GM23248 (cell line): Measurements from ENCODE around the gene LRRK2. TPM values are rescaled to one million over a fixed set of nuclear protein-coding genes. Genes with fewer than 3 reads are reported as not detected.

ENCODE experiments used
- DNase-seq: peaks from one replicate; pipeline ENCODE4 v3.0.0-alpha.2; 2015
- H2AFZ ChIP-seq: fragments of 200-600 bp; sonication (generic); 2 replicates; pipeline ENCODE4 v1.6.1; 2016; ENCODE audit warnings: antibody characterized with exemption
- H3F3A ChIP-seq: fragments of 200-600 bp; sonication (generic); 2 replicates; pipeline ENCODE4 v1.6.1; 2016; ENCODE audit warnings: mild to moderate bottlenecking, antibody characterized with exemption, mixed run types; ENCODE audit not compliant: insufficient read depth
- H3K27ac ChIP-seq: fragments of 200-600 bp; sonication (generic); 2 replicates; pipeline ENCODE4 v1.5.1; 2016; ENCODE audit warnings: mild to moderate bottlenecking
- H3K27me3 ChIP-seq: fragments of 200-600 bp; sonication (generic); replicated peaks from 2 replicates; pipeline ENCODE4 v1.6.1; 2016; ENCODE audit warnings: mild to moderate bottlenecking; ENCODE audit not compliant: insufficient read depth
- H3K36me3 ChIP-seq: fragments of 200-600 bp; sonication (generic); 2 replicates; pipeline ENCODE4 v1.6.1; 2016; ENCODE audit warnings: low read depth, mild to moderate bottlenecking
- H3K4me1 ChIP-seq: fragments of 200-600 bp; sonication (generic); 2 replicates; pipeline ENCODE4 v1.6.1; 2016; ENCODE audit warnings: mild to moderate bottlenecking; ENCODE audit not compliant: insufficient read depth
- H3K4me2 ChIP-seq: fragments of 200-600 bp; sonication (generic); one replicate; pipeline ENCODE4 v1.6.1; 2016; ENCODE audit warnings: mild to moderate bottlenecking; ENCODE audit not compliant: unreplicated experiment
- H3K4me3 ChIP-seq: fragments of 200-600 bp; sonication (generic); 2 replicates; pipeline ENCODE4 v1.5.1; 2016; ENCODE audit warnings: mild to moderate bottlenecking
- H3K79me2 ChIP-seq: fragments of 200-600 bp; sonication (generic); 2 replicates; pipeline ENCODE4 v1.6.1; 2016; ENCODE audit warnings: mild to moderate bottlenecking; ENCODE audit not compliant: insufficient read depth
- H3K9ac ChIP-seq: fragments of 200-600 bp; sonication (generic); 2 replicates; pipeline ENCODE4 v1.6.1; 2016; ENCODE audit warnings: mild to moderate bottlenecking
- H3K9me2 ChIP-seq: fragments of 200-600 bp; sonication (generic); 2 replicates; pipeline ENCODE4 v1.6.1; 2016; ENCODE audit warnings: mixed run types, mild to moderate bottlenecking, moderate library complexity; ENCODE audit not compliant: insufficient read depth
- H3K9me3 ChIP-seq: fragments of 200-600 bp; sonication (generic); one replicate; pipeline ENCODE4 v1.6.1; 2017; ENCODE audit warnings: low read depth
- H4K20me1 ChIP-seq: fragments of 200-600 bp; sonication (generic); 2 replicates; pipeline ENCODE4 v1.6.0; 2016; ENCODE audit not compliant: insufficient read depth
- EZH2 ChIP-seq: fragments of 200-600 bp; sonication (generic); IDR thresholded peaks from 2 replicates; pipeline ENCODE4 v1.6.1; 2018; ENCODE audit warnings: antibody characterized with exemption, mild to moderate bottlenecking; ENCODE audit not compliant: insufficient read depth, poor library complexity, severe bottlenecking
- EZH2phosphoT487 ChIP-seq: fragments of 200-600 bp; sonication (generic); IDR thresholded peaks from 2 replicates; pipeline ENCODE4 v1.6.1; 2018; ENCODE audit warnings: antibody characterized with exemption, moderate library complexity, mild to moderate bottlenecking, low read depth; ENCODE audit not compliant: insufficient read depth
- WGBS, 2 experiments: methylation state at CpG; one replicate each; pipeline ENCODE4 v1.1.6; 2015 to 2017; ENCODE audit warnings: low lambda C conversion rate in 2 of 2, low coverage in 1 of 2; ENCODE audit errors: missing lambda C conversion rate in 2 of 2; 5-methylcytosine and 5-hydroxymethylcytosine counted together
- in situ Hi-C: fragments of 300-500 bp; cut with MboI; formaldehyde crosslinking; loops from 2 replicates; pipeline ENCODE4 v1.15.0; 2020
- polyA plus RNA-seq: library from polyadenylated mRNA; unstranded; fragments of >200 nt; fragmentation: Nextera tagmentation; extraction: Ambion mirVana; gene quantifications from 2 replicates; pipeline ENCODE4 v1.2.1, GENCODE V29; 2016
- total RNA-seq: library from RNA; depleted of rRNA; stranded (reverse); fragments of >200 nt; shearing (Covaris generic); gene quantifications from 2 replicates; pipeline ENCODE4 v1.2.3, GENCODE V29; 2014

LRRK2 gene
- total and polyA plus RNA-seq, 2 experiments from 2014 or later: 1.7 to 7.0 TPM

DNA sequence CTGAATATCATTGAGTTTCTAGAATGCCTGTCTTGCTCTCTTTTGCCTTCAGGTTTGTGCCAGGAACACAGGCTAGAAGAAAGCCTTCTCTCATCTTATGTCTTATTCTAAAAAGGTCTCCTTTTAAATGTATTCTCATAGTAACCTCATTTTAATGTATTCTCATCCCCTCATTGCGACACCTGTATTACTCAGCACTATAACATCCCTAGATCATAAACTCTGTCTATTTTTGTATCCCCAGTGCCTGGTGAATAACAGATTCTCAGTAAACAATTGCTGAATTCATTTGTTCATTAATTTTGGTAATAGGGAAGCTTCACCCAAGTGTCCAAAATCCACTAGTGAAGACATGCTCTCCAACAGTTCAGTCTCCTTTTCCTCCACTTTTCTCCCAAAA lies 8.8 kb upstream of the LRRK2 start:
- Histone ChIP-seq H3K4me3 (no peak overlapping the region), H2AFZ (0 out of 2 replicates have a peak overlapping the region, but pooled peaks have one; percentile 35), H3K36me3 (no peaks in the 10 kb centered on the region), H3K79me2 (no peaks in the 10 kb centered on the region), H3K9me2 (no peaks in the 10 kb centered on the region), H3K27ac (no peak overlapping the region), H3K9ac (no peak overlapping the region), H3F3A (no peaks in the 10 kb centered on the region), H3K4me1 (peaks cover 10% of the 10 kb centered on the region), H3K9me3 (no peaks in the 10 kb centered on the region), H3K27me3 (no peaks in the 10 kb centered on the region), H4K20me1 (no peaks in the 10 kb centered on the region), H3K4me2 (no peak overlapping the region)
- WGBS, 2 experiments: 70 to 81% methylated on average over 1 of the region's 1 CpG
- TF ChIP-seq EZH2: no peak
- DNase-seq: peak; percentile 61
- in situ Hi-C loops: no loop called here

DNA sequence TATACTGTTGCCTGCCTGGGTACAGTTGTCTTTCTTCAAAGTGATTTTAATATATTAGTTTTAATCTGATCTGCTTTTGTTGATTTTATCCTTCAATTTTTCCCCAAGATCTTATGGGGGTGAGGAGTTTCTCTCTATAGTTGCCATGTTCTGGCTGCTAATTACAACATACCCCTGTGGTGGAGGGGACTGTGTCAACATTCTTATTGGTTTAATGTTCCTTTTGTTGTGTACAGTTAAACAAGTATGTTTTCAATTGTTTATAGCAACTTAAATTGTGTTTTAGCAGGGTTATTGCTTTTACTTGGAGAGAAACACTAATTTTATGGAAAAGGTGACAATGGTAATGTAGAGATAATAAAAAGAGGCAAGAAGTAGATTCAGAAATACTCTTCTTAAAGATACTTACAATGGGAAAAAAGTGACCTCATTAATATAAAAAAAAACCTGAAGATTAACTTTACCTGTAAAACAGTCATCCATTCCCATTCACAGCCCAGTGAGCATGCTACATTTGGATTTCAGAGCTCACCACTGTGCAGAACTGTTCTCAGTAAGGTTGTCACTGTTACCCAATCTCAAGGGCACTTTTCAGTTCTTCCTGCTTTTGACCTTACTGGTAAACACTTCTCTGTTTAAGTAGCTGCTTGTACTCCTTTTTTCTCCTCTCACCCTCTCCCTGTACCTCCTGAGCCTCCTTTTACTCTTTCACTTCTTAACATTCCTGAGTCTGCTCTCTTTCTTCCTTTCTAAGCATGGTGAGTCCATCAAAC lies 8.1 kb upstream of the LRRK2 start:
- Histone ChIP-seq H4K20me1 (no peaks in the 10 kb centered on the region), H3K36me3 (no peaks in the 10 kb centered on the region), H3K27me3 (no peaks in the 10 kb centered on the region), H3K9me2 (no peaks in the 10 kb centered on the region), H3K4me1 (peaks cover 10% of the 10 kb centered on the region), H2AFZ (no peak overlapping the region), H3K9me3 (no peaks in the 10 kb centered on the region), H3K4me3 (no peak overlapping the region), H3K4me2 (no peak overlapping the region), H3K27ac (no peak overlapping the region), H3K9ac (no peak overlapping the region), H3K79me2 (no peaks in the 10 kb centered on the region), H3F3A (no peaks in the 10 kb centered on the region)
- no peak for DNase-seq
- TF ChIP-seq EZH2 (no peak), EZH2phosphoT487 (no peak)
- in situ Hi-C loops: no loop called here

DNA sequence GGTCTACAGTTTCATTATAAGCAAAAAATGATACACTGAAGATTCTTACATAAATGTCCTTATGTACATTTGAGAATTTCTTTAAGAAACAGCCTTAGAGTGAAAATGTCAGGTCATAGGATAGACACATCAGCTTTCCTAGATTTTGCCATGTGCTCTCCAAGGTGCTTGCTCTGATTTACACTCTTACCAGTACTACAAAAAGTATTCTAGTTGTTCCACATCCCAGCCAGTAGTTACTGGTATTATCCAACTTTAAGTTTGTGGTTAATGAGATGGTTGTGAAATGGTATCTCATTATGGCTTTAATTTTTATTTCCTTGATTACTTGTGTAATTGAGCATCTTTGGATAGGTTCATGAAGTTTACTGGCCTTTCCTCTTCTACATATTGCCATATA lies 5.0 kb upstream of the LRRK2 start:
- H3K79me2 ChIP-seq: no peaks in the 10 kb centered on the region
- TF ChIP-seq EZH2phosphoT487 (no peak), EZH2 (no peak)
- in situ Hi-C loops: no loop called here
- H3K4me2 ChIP-seq: no peak overlapping the region
- H3K9me2 ChIP-seq: no peaks in the 10 kb centered on the region
- H3K27me3 ChIP-seq: no peaks in the 10 kb centered on the region
- no peak for DNase-seq
- H3K9me3 ChIP-seq: no peaks in the 10 kb centered on the region
- no peaks in the 10 kb centered on the region for H3F3A ChIP-seq
- H3K9ac ChIP-seq: no peak overlapping the region
- H3K4me3 ChIP-seq: no peak overlapping the region
- no peak overlapping the region for H3K27ac ChIP-seq
- peaks cover 25% of the 10 kb centered on the region for H3K4me1 ChIP-seq
- no peak overlapping the region for H2AFZ ChIP-seq
- no peaks in the 10 kb centered on the region for H4K20me1 ChIP-seq
- no peaks in the 10 kb centered on the region for H3K36me3 ChIP-seq

DNA sequence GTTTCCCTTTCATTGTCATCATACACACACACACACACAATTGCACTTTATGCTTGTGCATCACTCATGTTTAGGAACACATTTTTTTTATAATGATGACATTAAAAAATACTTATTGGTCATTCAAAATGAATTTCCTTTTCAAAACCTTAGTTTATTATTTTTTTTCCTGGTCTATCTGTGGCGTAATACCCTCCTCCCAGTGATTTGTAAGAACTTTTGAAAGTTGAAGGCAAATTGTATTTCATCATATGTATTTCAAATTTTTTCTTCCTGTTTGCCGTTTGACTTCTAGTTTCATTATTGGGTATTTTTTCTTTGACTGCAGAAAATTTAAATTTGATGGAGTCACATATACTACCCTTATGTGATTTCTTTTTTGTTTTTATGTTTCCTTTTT lies 2.5 kb upstream of the LRRK2 start:
- in situ Hi-C loops: no loop called here
- Histone ChIP-seq H3K79me2 (no peaks in the 10 kb centered on the region), H4K20me1 (no peaks in the 10 kb centered on the region), H2AFZ (no peak overlapping the region), H3K36me3 (no peaks in the 10 kb centered on the region), H3F3A (peaks cover 15% of the 10 kb centered on the region), H3K9me3 (no peaks in the 10 kb centered on the region), H3K4me3 (peak overlapping the region; percentile 33; the same call in 1 of the 2 replicates), H3K4me1 (peaks cover 32% of the 10 kb centered on the region), H3K27me3 (no peaks in the 10 kb centered on the region), H3K9ac (no peak overlapping the region), H3K4me2 (peak overlapping the region; percentile 90), H3K9me2 (no peaks in the 10 kb centered on the region), H3K27ac (no peak overlapping the region)
- TF ChIP-seq EZH2: no peak
- no peak for TF ChIP-seq EZH2phosphoT487
- WGBS, 2 experiments: 30 to 31% methylated on average over 2 of the region's 2 CpGs
- peak; percentile 69 for DNase-seq

DNA sequence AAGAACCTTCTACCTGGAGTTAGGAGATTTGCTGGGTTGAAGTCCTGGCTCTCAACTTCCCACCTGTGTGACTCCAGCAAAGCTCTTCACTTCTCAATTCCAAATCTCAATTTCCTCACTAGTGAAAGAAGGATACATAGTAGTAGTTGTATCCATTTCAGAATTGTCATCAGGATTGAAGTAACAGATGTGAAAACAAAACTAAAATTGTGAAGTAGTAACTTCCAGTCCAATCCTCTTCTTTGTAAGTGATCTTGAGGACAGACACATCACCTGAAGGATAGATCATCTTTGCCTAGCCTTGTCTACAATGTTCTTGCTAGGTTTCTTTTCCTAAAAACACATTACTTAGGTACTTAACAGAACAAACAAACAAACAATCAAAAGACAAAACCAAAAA lies 1.2 kb upstream of the LRRK2 start:
- Histone ChIP-seq H4K20me1 (no peaks in the 10 kb centered on the region), H3K79me2 (no peaks in the 10 kb centered on the region), H2AFZ (peak overlapping the region; percentile 91), H3K4me3 (peak overlapping the region; percentile 82), H3F3A (peaks cover 15% of the 10 kb centered on the region), H3K4me1 (peaks cover 32% of the 10 kb centered on the region), H3K9me2 (no peaks in the 10 kb centered on the region), H3K9me3 (no peaks in the 10 kb centered on the region), H3K4me2 (peak overlapping the region; percentile 90), H3K27ac (peak overlapping the region; percentile 60), H3K36me3 (no peaks in the 10 kb centered on the region), H3K9ac (peak overlapping the region; percentile 90), H3K27me3 (no peaks in the 10 kb centered on the region)
- in situ Hi-C loops: no loop called here
- peak; percentile 3 for DNase-seq
- TF ChIP-seq EZH2: no peak
- TF ChIP-seq EZH2phosphoT487: no peak
